ENCODE results near the gene CLEC3B. TPM values are rescaled to one million over a fixed set of nuclear protein-coding genes. Genes with fewer than 3 reads are reported as not detected.

CLEC3B gene
- total and polyA plus RNA-seq, 10 of the 15 experiments (the other 5 are each of a cell fraction or from before 2014, with no cell fraction given) = 0.23 TPM; not detected in 9

DNA sequence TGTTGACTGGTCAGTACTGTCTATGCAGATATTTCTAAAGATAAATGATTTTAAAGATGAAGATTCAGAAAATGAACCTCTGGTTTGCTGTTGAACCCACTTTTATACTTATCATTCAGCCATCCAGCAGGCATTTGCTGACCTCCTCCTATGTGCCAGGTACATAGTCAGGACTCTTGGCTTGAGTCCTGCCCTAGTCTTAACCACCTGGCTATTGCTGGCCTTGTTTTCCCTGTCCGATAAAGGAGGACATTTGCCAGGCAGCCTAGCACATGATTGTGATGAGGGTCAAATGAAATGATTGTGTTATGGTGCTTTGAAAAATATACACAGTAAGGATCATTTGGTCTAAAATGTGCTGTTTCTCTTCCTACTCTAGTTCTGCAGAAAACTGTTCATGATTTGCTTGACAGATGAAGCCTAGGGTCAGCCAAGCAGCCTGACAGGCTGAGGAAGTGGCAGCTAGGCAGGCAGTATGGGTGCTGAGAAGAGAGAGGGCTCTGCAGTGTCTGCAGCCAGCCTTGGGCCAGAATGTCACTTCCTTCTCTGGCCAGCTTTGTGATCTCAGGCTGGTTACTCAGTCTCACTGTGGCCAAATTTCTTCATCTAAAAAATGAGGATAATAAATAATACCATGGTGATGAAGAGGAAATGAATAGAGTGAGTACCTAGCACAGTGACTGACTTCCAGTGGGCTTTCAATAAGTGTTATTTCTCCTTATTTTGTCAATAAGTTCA, 36.3 kb upstream of the CLEC3B start:
- ChIA-PET RAD21 (ENCODE audit: unreplicated experiment) (no interaction called here), CTCF (interaction anchor here (3.3 kb wide), 1 partner anchor 8 kb away, joined by 22 read pairs; no protein-coding TSS in a partner anchor), SMC1A (ENCODE audit: uncharacterized antibody, unreplicated experiment) (interaction anchor here (1.1 to 4.3 kb wide), 2 partner anchors 13 to 22 kb away, joined by 3 to 23 read pairs; partner anchors contain the start of genes EXOSC7 and ZDHHC3), POLR2A (interaction anchor here (1.5 kb wide), 1 partner anchor 12 kb away, joined by 4 read pairs; no protein-coding TSS in a partner anchor)
- no peaks in the 10 kb centered on the region for H3K9me3 ChIP-seq (replicated peaks; ENCODE audit: control insufficient read depth, insufficient read depth, low read length)
- no peak overlapping the region for H2AFZ ChIP-seq (ENCODE audit: control insufficient read depth, low read depth, low read length)
- no peak overlapping the region for H3K4me3 ChIP-seq
- TF ChIP-seq JUND (IDR thresholded peaks at IDR 0.05; ENCODE audit: low read depth, low read length) (no peak), ZNF384 (IDR thresholded peaks at IDR 0.05; ENCODE audit: borderline replicate concordance, low read depth, low read length) (no peak), POLR2AphosphoS2 (IDR thresholded peaks at IDR 0.05; ENCODE audit: low read depth, low read length) (no peak), HDAC2 (IDR thresholded peaks at IDR 0.05) (no peak), POLR2AphosphoS5 (IDR thresholded peaks at IDR 0.05; ENCODE audit: low read length) (no peak), SPI1 (IDR thresholded peaks at IDR 0.05; ENCODE audit: borderline replicate concordance, insufficient read depth, low read depth, low read length) (no peak), ZZZ3 (IDR thresholded peaks at IDR 0.05; ENCODE audit: control insufficient read depth, insufficient read length, low read depth) (no peak), ESRRA (IDR thresholded peaks at IDR 0.05; ENCODE audit: low read length) (no peak), IRF4 (IDR thresholded peaks at IDR 0.05; ENCODE audit: low read depth, low read length) (no peak), USF1 (IDR thresholded peaks at IDR 0.05; ENCODE audit: borderline replicate concordance, extremely low read length, insufficient read depth, low read depth, low read length) (no peak), TAF1 (IDR thresholded peaks at IDR 0.05; ENCODE audit: borderline replicate concordance, low read depth, low read length) (no peak), EZH2 (IDR thresholded peaks at IDR 0.05; ENCODE audit: borderline replicate concordance, control insufficient read depth, low read depth, low read length) (no peak), NFYB (IDR thresholded peaks at IDR 0.05; ENCODE audit: insufficient read depth, low read depth, low read length) (no peak), HDAC6 (IDR thresholded peaks at IDR 0.05; ENCODE audit: unreplicated experiment) (no peak), KLF5 (IDR thresholded peaks at IDR 0.05; ENCODE audit: partially characterized antibody) (no peak)
- no peak for FAIRE-seq
- BruUV-seq (replicated peaks) = no TSS peak
- H3K4me1 ChIP-seq (ENCODE audit: control insufficient read depth, insufficient read depth, low read length) = peaks cover 5% of the 10 kb centered on the region
- no peak for DNase-seq (ENCODE audit: low read depth, low spot score)
- no peak overlapping the region for H3K9ac ChIP-seq (ENCODE audit: control insufficient read depth, insufficient read depth, low read length)
- no peaks in the 10 kb centered on the region for H4K20me1 ChIP-seq (ENCODE audit: control insufficient read depth, insufficient read depth)
- ATAC-seq = no peak
- in situ Hi-C loops (cut with MboI) (no loop called here), intact Hi-C loops (cut with micrococcal nuclease; ENCODE audit: unreplicated experiment) (no loop called here)
- peaks cover 14 to 22% of the 10 kb centered on the region in 2 experiments; a peak in 3 of 4 replicates for H3K36me3 ChIP-seq (ENCODE audit: control insufficient read depth in 2 of 2, insufficient read depth in 2 of 2, low read length in 1 of 2)
- no peaks in the 10 kb centered on the region for H3K27me3 ChIP-seq (replicated peaks in 1 of 2; ENCODE audit: control insufficient read depth in 2 of 2, insufficient read depth in 2 of 2, low read length in 1 of 2)
- no peak overlapping the region for H3K4me2 ChIP-seq (ENCODE audit: control insufficient read depth, insufficient read depth)
- WGBS (ENCODE audit: insufficient coverage, insufficient replicate concordance, low lambda C conversion rate, missing lambda C conversion rate) = 95% methylated on average over 1 of the region's 1 CpG
- H3K27ac ChIP-seq (ENCODE audit: control insufficient read depth, insufficient read depth) = no peak overlapping the region
- H3K79me2 ChIP-seq (ENCODE audit: control insufficient read depth, insufficient read depth, low read length) = peaks cover 8% of the 10 kb centered on the region
